HepG2 (cell line): ENCODE results near the gene ZNF629. TPM values are rescaled to one million over a fixed set of nuclear protein-coding genes. Genes with fewer than 3 reads are reported as not detected.

ENCODE experiments used
- BORCS8-MEF2B ChIP-seq: sonication (generic); formaldehyde crosslinking; IDR thresholded peaks from 2 replicates; pipeline ENCODE4 v1.8.0; 2022; ENCODE audit warnings: mild to moderate bottlenecking, missing genetic modification reagents
- EP300 ChIP-seq, 3 experiments: sonication (generic) in 1 of 3; formaldehyde crosslinking in 1 of 3; IDR thresholded peaks; 2 replicates each; pipeline versions ENCODE4 v1.5.1 to v1.6.1; 2011 to 2020; ENCODE audit warnings: low read depth in 2 of 3, low read length in 2 of 3, borderline replicate concordance in 1 of 3, improper control_type of control experiment in 1 of 3, mild to moderate bottlenecking in 1 of 3, missing genetic modification reagents in 1 of 3, moderate library complexity in 1 of 3
- HCFC1 ChIP-seq: fragments of 150-350 bp; IDR thresholded peaks from 2 replicates; pipeline ENCODE4 v1.6.1; 2014; ENCODE audit warnings: low read depth, low read length
- NFAT5 ChIP-seq: sonication (generic); formaldehyde crosslinking; IDR thresholded peaks from 2 replicates; pipeline ENCODE4 v1.4.0; 2020; ENCODE audit warnings: missing genetic modification reagents
- NFYB ChIP-seq: sonication (generic); formaldehyde crosslinking; IDR thresholded peaks from 2 replicates; pipeline ENCODE4 v1.4.0; 2020; ENCODE audit warnings: missing genetic modification reagents
- SOX13 ChIP-seq, 3 experiments: fragments of 450-650 bp in 1 of 3; sonication (generic) in 1 of 3; formaldehyde crosslinking in 1 of 3; IDR thresholded peaks in 2 of 3; conservative IDR thresholded peaks in 1 of 3; 2 replicates each; pipeline versions ENCODE4 v1.5.0 to v1.6.1; 2016 to 2020; ENCODE audit warnings: antibody characterized with exemption in 1 of 3, mild to moderate bottlenecking in 1 of 3, missing compliant biosample characterization in 1 of 3, missing genetic modification reagents in 1 of 3, moderate library complexity in 1 of 3
- ZMYM2 ChIP-seq: sonication (generic); formaldehyde crosslinking; IDR thresholded peaks from 2 replicates; pipeline ENCODE4 v1.8.0; 2022; ENCODE audit warnings: mild to moderate bottlenecking, missing genetic modification reagents
- ZNF142 ChIP-seq: sonication (generic); formaldehyde crosslinking; IDR thresholded peaks from 2 replicates; pipeline ENCODE4 v1.4.0; 2020; ENCODE audit warnings: missing genetic modification reagents
- ZNF235 ChIP-seq: sonication (generic); formaldehyde crosslinking; IDR thresholded peaks from 2 replicates; pipeline ENCODE4 v1.8.1; 2023; ENCODE audit warnings: mild to moderate bottlenecking, missing genetic modification reagents, borderline replicate concordance
- ZNF329 ChIP-seq: sonication (generic); formaldehyde crosslinking; IDR thresholded peaks from 2 replicates; pipeline ENCODE4 v1.9.0; 2021; ENCODE audit warnings: low read depth, mild to moderate bottlenecking, missing genetic modification reagents
- ZNF414 ChIP-seq: sonication (generic); formaldehyde crosslinking; IDR thresholded peaks from 2 replicates; pipeline ENCODE4 v1.5.0; 2020; ENCODE audit warnings: missing genetic modification reagents
- ZNF678 ChIP-seq: sonication (generic); formaldehyde crosslinking; IDR thresholded peaks from 2 replicates; pipeline ENCODE4 v1.4.0; 2020; ENCODE audit warnings: mild to moderate bottlenecking, missing genetic modification reagents
- polyA plus RNA-seq, 8 experiments: library from polyadenylated mRNA; depleted of rRNA in 3 of 8; stranded (reverse) in 7 of 8; unstranded in 1 of 8; fragments of >200 nt; fragmentation: Illumina TruSeq in 4 of 8; extraction: Trizol in 4 of 8; gene quantifications; 2 replicates each; pipeline versions ENCODE4 v1.2.1 to v1.2.3, GENCODE V29; 2011 to 2016; ENCODE audit warnings: low read depth in 4 of 8, missing spikeins in 1 of 8, mixed read lengths in 1 of 8; ENCODE audit not compliant: insufficient read depth in 1 of 8
- total RNA-seq, 5 experiments: library from RNA; depleted of rRNA; stranded (reverse); fragments of >200 nt; fragmentation: Illumina TruSeq; extraction: Trizol; gene quantifications; 2 replicates each; pipeline ENCODE4 v1.2.3, GENCODE V29; 2016; ENCODE audit warnings: low read depth in 1 of 5
- TF ChIP-seq, protein P1 (sequence below): sonication (generic); formaldehyde crosslinking; IDR thresholded peaks from 2 replicates; pipeline ENCODE4 v1.8.1; 2023; ENCODE audit warnings: mild to moderate bottlenecking, missing genetic modification reagents, borderline replicate concordance

The ZNF629 gene
- total and polyA plus RNA-seq, 2 of the 13 experiments (the other 11 are each of a cell fraction or from before 2014, with no cell fraction given), result 6.1 to 16.5 TPM

DNA sequence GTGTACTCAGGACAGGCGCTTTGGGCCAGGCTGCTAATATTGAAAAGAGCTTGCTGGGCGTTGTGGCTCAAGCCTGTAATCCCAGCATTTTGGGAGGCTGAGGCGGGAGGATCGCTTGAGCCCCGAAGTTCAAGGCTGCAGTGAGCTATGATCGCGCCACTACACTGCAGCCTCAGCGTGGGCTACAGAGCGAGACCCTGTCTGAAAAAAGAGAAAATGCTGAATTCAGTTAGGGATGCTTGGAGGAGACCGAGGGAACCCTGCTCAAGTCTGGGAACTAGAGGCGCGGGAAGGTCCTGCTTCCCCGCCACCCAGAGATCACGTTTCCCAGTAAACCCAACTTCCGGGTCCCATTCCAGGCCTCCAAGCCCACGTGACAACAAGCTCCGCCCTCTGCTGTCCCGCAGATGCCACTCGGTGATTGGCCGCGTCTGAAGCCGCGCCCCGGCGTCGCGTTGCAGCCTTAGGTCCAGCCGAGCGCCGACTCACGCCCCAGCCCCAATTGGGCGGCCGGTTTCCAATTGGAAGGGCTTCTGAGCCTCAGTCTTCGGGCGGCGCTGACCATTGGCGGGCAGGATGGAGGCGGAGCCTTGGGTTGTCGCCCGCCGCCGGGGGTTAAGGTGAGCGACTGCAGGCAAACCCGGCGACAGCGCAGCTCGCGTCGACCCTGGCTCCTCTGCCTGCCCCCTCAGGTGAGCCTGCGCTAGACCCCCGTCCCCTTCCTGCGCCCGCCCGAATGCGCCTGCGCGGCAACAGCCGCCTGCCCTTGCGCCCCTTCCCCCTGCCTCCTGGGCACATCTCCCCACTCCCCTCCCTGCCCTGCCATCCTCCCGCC, 39.0 kb downstream of the ZNF629 start, which contains the start of gene PHKG2 (continued):
- TF ChIP-seq EP300 (IDR thresholded peaks at IDR 0.05; ENCODE audit: low read depth in 2 of 2, low read length in 2 of 2) (peak; percentile 28 to 35; a peak in 3 of 4 replicates), EP300 (CRISPR knock-in tag; IDR thresholded peaks at IDR 0.05; ENCODE audit: borderline replicate concordance) (peak; percentile 32; the same call in 1 of the 2 replicates), HCFC1 (no peak), BORCS8-MEF2B (no peak), NFAT5 (peak; percentile 33; the same call in 1 of the 2 replicates), ZNF235 (CRISPR knock-in tag) (no peak), ZNF678 (no peak), ZMYM2 (CRISPR knock-in tag) (peak; percentile 64; the same call in 1 of the 2 replicates), ZNF142 (peak; percentile 81), ZNF414 (CRISPR knock-in tag) (peak; percentile 63), NFYB (CRISPR knock-in tag) (peak; percentile 94), ZNF329 (0 out of 2 replicates have a peak, but pooled peaks have one; percentile 8), SOX13 (IDR thresholded peaks at IDR 0.05) (no peak; the same call in 1 of the 2 replicates), SOX13 (CRISPR knock-in tag; conservative IDR thresholded peaks at IDR 0.05 in 1 of 2, IDR thresholded peaks at IDR 0.05 in 1 of 2) (peak in 1 of 2 experiments; percentile 29; a peak in 1 of 4 replicates)
- TF ChIP-seq, protein P1, sequence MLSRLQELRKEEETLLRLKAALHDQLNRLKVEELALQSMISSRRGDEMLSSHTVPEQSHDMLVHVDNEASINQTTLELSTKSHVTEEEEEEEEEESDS (CRISPR knock-in tag), result no peak
